ENCODE data around the gene MINDY1. TPM values are rescaled to one million over a fixed set of nuclear protein-coding genes. Genes with fewer than 3 reads are reported as not detected.

MINDY1 gene
- polyA plus RNA-seq, 1 donor from 2014 or later, result 16.1 TPM

- H3F3A ChIP-seq (ENCODE audit: insufficient read depth, low read length, poor library complexity, severe bottlenecking), result no peaks in the 10 kb centered on the region
- H3K79me2 ChIP-seq (replicated peaks; ENCODE audit: insufficient read depth, low read length), result peaks cover 6% of the 10 kb centered on the region
Measured at GRCh38 chr1:151051356-151052009, 44.8 kb upstream of the MINDY1 start.

GRCh38 chr1:151050051-151050688 lies 43.5 kb upstream of the MINDY1 start:
- no peak overlapping the region for H3K9ac ChIP-seq (ENCODE audit: low read length)
- TF ChIP-seq EP300 (conservative IDR thresholded peaks at IDR 0.05; ENCODE audit: poor library complexity, severe bottlenecking), result no peak
- TF ChIP-seq CTCF (IDR thresholded peaks at IDR 0.05; ENCODE audit: poor library complexity, severe bottlenecking), result no peak
- no peak for TF ChIP-seq MXI1 (conservative IDR thresholded peaks at IDR 0.05; ENCODE audit: poor library complexity, severe bottlenecking)
- TF ChIP-seq POLR2AphosphoS5 (IDR thresholded peaks at IDR 0.05), result no peak
- TF ChIP-seq RAD21 (conservative IDR thresholded peaks at IDR 0.05), result no peak
- TF ChIP-seq EZH2 (IDR thresholded peaks at IDR 0.05; ENCODE audit: borderline replicate concordance, insufficient read depth, low read length, poor library complexity, severe bottlenecking), result no peak
- TF ChIP-seq SMC3 (conservative IDR thresholded peaks at IDR 0.05; ENCODE audit: poor library complexity), result no peak

More at GRCh38 chr1:151051356-151052009, 44.8 kb upstream of the MINDY1 start:
- no peak for TF ChIP-seq MXI1 (conservative IDR thresholded peaks at IDR 0.05; ENCODE audit: poor library complexity, severe bottlenecking)
- no peak for TF ChIP-seq EP300 (conservative IDR thresholded peaks at IDR 0.05; ENCODE audit: poor library complexity, severe bottlenecking)
- no peak for TF ChIP-seq REST (IDR thresholded peaks at IDR 0.05; ENCODE audit: borderline replicate concordance)
- no peak for TF ChIP-seq CTCF (IDR thresholded peaks at IDR 0.05; ENCODE audit: poor library complexity, severe bottlenecking)
- H3K36me3 ChIP-seq (ENCODE audit: insufficient read depth, low read length), result peaks cover 4% of the 10 kb centered on the region
- H4K20me1 ChIP-seq (ENCODE audit: insufficient read depth), result no peaks in the 10 kb centered on the region
- no peak overlapping the region for H3K4me2 ChIP-seq (ENCODE audit: low read length)
- H3K27me3 ChIP-seq (ENCODE audit: insufficient read depth, low read depth, low read length), result no peaks in the 10 kb centered on the region
- no peak overlapping the region for H3K9ac ChIP-seq (ENCODE audit: low read length)
- no peaks in the 10 kb centered on the region for H3K9me3 ChIP-seq (ENCODE audit: low read length)
- no peak overlapping the region for H2AFZ ChIP-seq (ENCODE audit: low read depth, low read length)
- H3K4me3 ChIP-seq (ENCODE audit: low read length), result no peak overlapping the region
- H3K27ac ChIP-seq (ENCODE audit: low read length), result no peak overlapping the region
- no peaks in the 10 kb centered on the region for H3K9me2 ChIP-seq (ENCODE audit: insufficient read depth, low read length)

More at GRCh38 chr1:151050051-151050688, 43.5 kb upstream of the MINDY1 start:
- H3K79me2 ChIP-seq (replicated peaks; ENCODE audit: insufficient read depth, low read length), result no peaks in the 10 kb centered on the region
- no peaks in the 10 kb centered on the region for H3K27me3 ChIP-seq (ENCODE audit: insufficient read depth, low read depth, low read length)
- no peaks in the 10 kb centered on the region for H3K9me3 ChIP-seq (ENCODE audit: low read length)
- H3K36me3 ChIP-seq (ENCODE audit: insufficient read depth, low read length), result no peaks in the 10 kb centered on the region
- no peak overlapping the region for H3K4me2 ChIP-seq (ENCODE audit: low read length)
- H3F3A ChIP-seq (ENCODE audit: insufficient read depth, low read length, poor library complexity, severe bottlenecking), result no peaks in the 10 kb centered on the region
- H3K4me3 ChIP-seq (ENCODE audit: low read length), result peak overlapping the region; percentile 14
- no peak overlapping the region for H3K27ac ChIP-seq (ENCODE audit: low read length)
- no peaks in the 10 kb centered on the region for H3K9me2 ChIP-seq (ENCODE audit: insufficient read depth, low read length)
- no peaks in the 10 kb centered on the region for H4K20me1 ChIP-seq (ENCODE audit: insufficient read depth)
- H2AFZ ChIP-seq (ENCODE audit: low read depth, low read length), result no peak overlapping the region
